A673 (cell line): ENCODE data around the gene UNC5A. TPM values are rescaled to one million over a fixed set of nuclear protein-coding genes. Genes with fewer than 3 reads are reported as not detected.

Experiments
- BruUV-seq: library from RNA; stranded (reverse); fragments of 400-500 nt; replicated peaks from 2 replicates; lab custom pipeline; 2021; lab: Mats Ljungman, UMichigan
- CTCF ChIA-PET: fragments of 300-600 bp; sonication (Branson Sonifier 250); formaldehyde crosslinking; loops from one replicate; lab custom pipeline; 2022; ENCODE audit warnings: antibody characterized with exemption; lab: Charles Lee
- POLR2A ChIA-PET: fragments of 300-600 bp; sonication (Branson Sonifier 250); formaldehyde crosslinking; loops from one replicate; lab custom pipeline; 2022; ENCODE audit warnings: antibody characterized with exemption; ENCODE audit not compliant: low non-redundant PET; lab: Charles Lee
- DNase-seq: peaks from one replicate; pipeline ENCODE4 v3.0.0-alpha.2; 2015; ENCODE audit warnings: low spot score
- H3K27ac ChIP-seq: fragments of 200-600 bp; sonication (generic); 2 replicates; pipeline ENCODE4 v1.5.1; 2016; ENCODE audit warnings: mixed run types, low read depth, mild to moderate bottlenecking, mixed read lengths, antibody characterized with exemption, low read length; ENCODE audit not compliant: poor library complexity, severe bottlenecking
- H3K27me3 ChIP-seq: fragments of 200-600 bp; sonication (generic); replicated peaks from 2 replicates; pipeline ENCODE4 v1.6.1; 2017; ENCODE audit warnings: mixed run types, low read depth, mild to moderate bottlenecking, mixed read lengths, antibody characterized with exemption, low read length; ENCODE audit not compliant: insufficient read depth, poor library complexity
- H3K36me3 ChIP-seq: fragments of 200-600 bp; sonication (generic); 2 replicates; pipeline ENCODE4 v1.6.1; 2016; ENCODE audit warnings: mixed run types, mild to moderate bottlenecking, mixed read lengths, antibody characterized with exemption, low read length; ENCODE audit not compliant: insufficient read depth, poor library complexity, severe bottlenecking
- H3K4me1 ChIP-seq: fragments of 200-600 bp; sonication (generic); 2 replicates; pipeline ENCODE4 v1.6.1; 2017; ENCODE audit warnings: mixed run types, mild to moderate bottlenecking, mixed read lengths, antibody characterized with exemption, low read length; ENCODE audit not compliant: insufficient read depth, poor library complexity, severe bottlenecking
- H3K4me3 ChIP-seq: fragments of 200-600 bp; sonication (generic); 2 replicates; pipeline ENCODE4 v1.5.1; 2016; ENCODE audit warnings: low read depth, mixed run types, mild to moderate bottlenecking, mixed read lengths, low read length; ENCODE audit not compliant: poor library complexity, severe bottlenecking
- H3K9me3 ChIP-seq: fragments of 200-600 bp; sonication (generic); 2 replicates; pipeline ENCODE4 v1.6.1; 2016; ENCODE audit warnings: mixed run types, low read depth, mild to moderate bottlenecking, mixed read lengths, antibody characterized with exemption, low read length; ENCODE audit not compliant: poor library complexity, severe bottlenecking
- EZH2 ChIP-seq: fragments of 200-600 bp; sonication (generic); IDR thresholded peaks from 2 replicates; pipeline ENCODE4 v1.6.1; 2017; ENCODE audit warnings: borderline replicate concordance, low read depth, mild to moderate bottlenecking, mixed read lengths, antibody characterized with exemption, low read length; ENCODE audit not compliant: poor library complexity, severe bottlenecking
- intact Hi-C: fragments of 100-400 bp; cut with micrococcal nuclease; formaldehyde crosslinking; loops from one replicate; pipeline ENCODE4 v1.10.0; 2022; ENCODE audit not compliant: unreplicated experiment
- total RNA-seq: library from RNA; stranded (reverse); gene quantifications from 2 replicates; pipeline ENCODE4 v1.2.3, GENCODE V29; 2021
- TF ChIP-seq, protein P1 (sequence below): fragments of 300-800, 200-600 bp; sonication (generic); conservative IDR thresholded peaks from 2 replicates; pipeline ENCODE4 v1.5.1; 2017; ENCODE audit warnings: low read depth, mild to moderate bottlenecking, antibody characterized with exemption, low read length, moderate library complexity, mixed read lengths

Gene UNC5A
- total RNA-seq, 1 experiment from 2014 or later = 7.5 TPM

- CTCF ChIA-PET = no interaction called here
- Histone ChIP-seq H3K9me3 (no peaks in the 10 kb centered on the region), H3K27ac (no peak overlapping the region), H3K36me3 (no peaks in the 10 kb centered on the region), H3K27me3 (no peaks in the 10 kb centered on the region), H3K4me3 (no peak overlapping the region), H3K4me1 (no peaks in the 10 kb centered on the region)
- intact Hi-C loops = no loop called here
- BruUV-seq = no TSS peak
- no peak for TF ChIP-seq EZH2
- TF ChIP-seq, protein P1, sequence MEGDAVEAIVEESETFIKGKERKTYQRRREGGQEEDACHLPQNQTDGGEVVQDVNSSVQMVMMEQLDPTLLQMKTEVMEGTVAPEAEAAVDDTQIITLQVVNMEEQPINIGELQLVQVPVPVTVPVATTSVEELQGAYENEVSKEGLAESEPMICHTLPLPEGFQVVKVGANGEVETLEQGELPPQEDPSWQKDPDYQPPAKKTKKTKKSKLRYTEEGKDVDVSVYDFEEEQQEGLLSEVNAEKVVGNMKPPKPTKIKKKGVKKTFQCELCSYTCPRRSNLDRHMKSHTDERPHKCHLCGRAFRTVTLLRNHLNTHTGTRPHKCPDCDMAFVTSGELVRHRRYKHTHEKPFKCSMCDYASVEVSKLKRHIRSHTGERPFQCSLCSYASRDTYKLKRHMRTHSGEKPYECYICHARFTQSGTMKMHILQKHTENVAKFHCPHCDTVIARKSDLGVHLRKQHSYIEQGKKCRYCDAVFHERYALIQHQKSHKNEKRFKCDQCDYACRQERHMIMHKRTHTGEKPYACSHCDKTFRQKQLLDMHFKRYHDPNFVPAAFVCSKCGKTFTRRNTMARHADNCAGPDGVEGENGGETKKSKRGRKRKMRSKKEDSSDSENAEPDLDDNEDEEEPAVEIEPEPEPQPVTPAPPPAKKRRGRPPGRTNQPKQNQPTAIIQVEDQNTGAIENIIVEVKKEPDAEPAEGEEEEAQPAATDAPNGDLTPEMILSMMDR = no peak
- no peak for DNase-seq
- POLR2A ChIA-PET = interaction anchor here (0.5 kb wide), 1 partner anchor 12 kb away, joined by 3 read pairs; no protein-coding TSS in a partner anchor
Observed at GRCh38 chr5:176776141-176776865, 34.1 kb upstream of the UNC5A start.

DNA sequence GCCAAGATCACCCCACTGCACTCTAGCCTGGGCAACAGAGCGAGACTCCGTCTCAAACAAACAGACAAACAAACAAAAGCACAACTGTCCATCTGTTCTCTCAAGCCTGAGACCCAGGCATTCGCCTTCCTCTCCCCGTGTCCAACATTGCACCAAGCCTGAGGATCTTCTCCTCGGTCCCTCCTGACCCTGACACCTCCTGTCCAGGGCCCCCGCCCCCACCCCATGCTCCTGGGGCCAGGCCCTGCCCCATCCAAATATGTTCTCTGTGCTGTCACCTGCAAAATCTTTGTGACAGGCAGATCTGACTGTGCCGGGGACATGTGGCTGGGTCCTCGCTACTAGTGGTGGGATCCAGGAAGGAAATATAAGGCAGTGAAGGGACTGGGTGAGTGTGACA, 33.4 kb upstream of the UNC5A start:
- no peak overlapping the region for H3K4me3 ChIP-seq
- CTCF ChIA-PET = no interaction called here
- no peaks in the 10 kb centered on the region for H3K4me1 ChIP-seq
- H3K9me3 ChIP-seq = no peaks in the 10 kb centered on the region
- POLR2A ChIA-PET = no interaction called here
- no peaks in the 10 kb centered on the region for H3K27me3 ChIP-seq
- intact Hi-C loops = no loop called here
- no peak for DNase-seq
- BruUV-seq = no TSS peak
- TF ChIP-seq, protein P1 = no peak
- no peak for TF ChIP-seq EZH2
- no peak overlapping the region for H3K27ac ChIP-seq
- H3K36me3 ChIP-seq = no peaks in the 10 kb centered on the region

GRCh38 chr5:176778921-176779465, 31.4 kb upstream of the UNC5A start:
- ChIA-PET POLR2A (no interaction called here), CTCF (no interaction called here)
- no TSS peak for BruUV-seq
- intact Hi-C loops = no loop called here
- DNase-seq = no peak
- Histone ChIP-seq H3K4me3 (no peak overlapping the region), H3K27me3 (no peaks in the 10 kb centered on the region), H3K27ac (no peak overlapping the region), H3K4me1 (no peaks in the 10 kb centered on the region), H3K9me3 (no peaks in the 10 kb centered on the region), H3K36me3 (no peaks in the 10 kb centered on the region)
- TF ChIP-seq EZH2 = no peak
- TF ChIP-seq, protein P1 = no peak
